ENCODE results near the gene ADIPOR1. TPM values are rescaled to one million over a fixed set of nuclear protein-coding genes. Genes with fewer than 3 reads are reported as not detected.
A peak's percentile ranks its signal among the peaks of the same experiment; 100 is the strongest.

The ADIPOR1 gene
- total and polyA plus RNA-seq, 2 of the 4 experiments (the other 2 are of a cell fraction), result 82.7 to 92.5 TPM

DNA sequence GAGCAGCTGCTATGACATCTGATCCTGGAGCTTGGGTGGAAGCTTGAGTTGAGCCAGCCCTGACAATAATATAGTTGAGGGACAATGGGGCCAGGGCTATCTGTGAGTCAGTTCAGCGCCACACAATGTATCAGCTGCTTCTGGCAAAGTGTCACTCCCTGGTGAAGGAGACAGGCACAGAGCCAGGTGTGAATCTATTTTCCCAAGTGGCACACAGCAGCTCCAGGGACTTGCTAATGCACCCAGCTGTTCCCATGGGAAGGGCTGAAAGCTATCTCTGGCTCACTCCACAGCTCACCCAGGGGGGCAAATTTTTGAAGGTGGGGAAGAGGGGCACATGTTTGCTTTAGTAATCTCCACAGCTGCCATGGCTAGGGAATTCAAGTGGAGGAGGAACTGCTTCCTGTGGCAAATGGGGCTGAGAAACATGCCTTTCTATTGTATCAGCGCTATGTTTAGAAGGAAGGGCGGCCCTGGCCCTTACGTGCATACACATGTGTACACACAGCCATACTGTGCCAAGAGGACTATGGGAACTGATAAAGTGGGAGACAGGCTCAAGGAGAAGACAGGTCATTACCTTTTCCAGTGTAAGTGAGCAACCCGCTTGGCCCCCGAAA, 6.8 kb upstream of the ADIPOR1 start:
- Histone ChIP-seq H3K56ac (ENCODE audit: extremely low read depth, insufficient read depth, low read length) (no peak overlapping the region), H3K36me3 (ENCODE audit: control insufficient read depth, insufficient read depth, low read length) (peaks cover 8% of the 10 kb centered on the region), H3K4me2 (ENCODE audit: low read depth, low read length) (no peak overlapping the region), H3K14ac (replicated peaks; ENCODE audit: low read depth, low read length) (no peak overlapping the region), H4K8ac (ENCODE audit: low read depth in 2 of 2, low read length in 2 of 2) (no peak overlapping the region), H3K9me1 (ENCODE audit: insufficient read depth, low read length) (peaks cover 17% of the 10 kb centered on the region), H2AK5ac (ENCODE audit: low read depth, low read length) (no peak overlapping the region), H4K5ac (ENCODE audit: low read depth, low read length) (no peak overlapping the region), H4K91ac (ENCODE audit: insufficient read depth, low read depth, low read length) (no peak overlapping the region), H2BK15ac (ENCODE audit: low read depth, low read length) (no peak overlapping the region), H3K9ac (ENCODE audit: low read depth, low read length) (no peak overlapping the region), H4K20me1 (ENCODE audit: insufficient read depth, low read length) (no peaks in the 10 kb centered on the region), H3K23ac (ENCODE audit: low read depth, low read length) (no peak overlapping the region), H2AK9ac (replicated peaks; ENCODE audit: low read depth, low read length, poor library complexity) (peak overlapping the region; percentile 5), H3K18ac (ENCODE audit: low read depth, low read length) (no peak overlapping the region), H2BK5ac (ENCODE audit: low read depth, low read length, poor library complexity, severe bottlenecking) (peak overlapping the region; percentile 61), H3K27me3 (ENCODE audit: control insufficient read depth, insufficient read depth, low read length) (no peaks in the 10 kb centered on the region), H3K4me3 (ENCODE audit: insufficient read depth, low read depth, low read length) (no peak overlapping the region), H3K4ac (ENCODE audit: low read depth, low read length) (no peak overlapping the region), H2BK20ac (ENCODE audit: low read depth, low read length) (no peak overlapping the region), H3K4me1 (ENCODE audit: control insufficient read depth, insufficient read depth, low read length) (peaks cover 9% of the 10 kb centered on the region), H2AFZ (replicated peaks; ENCODE audit: low read length, poor library complexity) (no peak overlapping the region), H3K27ac (ENCODE audit: insufficient read depth, low read length) (no peak overlapping the region), H2BK120ac (ENCODE audit: low read depth, low read length) (no peak overlapping the region), H3K9me3 (ENCODE audit: control insufficient read depth, insufficient read depth, low read length) (no peaks in the 10 kb centered on the region), H3K79me1 (ENCODE audit: low read depth in 1 of 2, low read length in 2 of 2) (peaks cover 12 to 21% of the 10 kb centered on the region in 2 experiments)
- WGBS, 2 experiments (ENCODE audit: extremely low coverage in 2 of 2, insufficient read length in 1 of 2), result 50% methylated on average over 1 of the region's 6 CpGs; no CpG with 5 or more reads in 1 of the 2 experiments
- no peak for ATAC-seq (ENCODE audit: low read depth)
- peak; percentile 79 for DNase-seq
- TF ChIP-seq MAFK (IDR thresholded peaks at IDR 0.05; ENCODE audit: low read depth, low read length) (no peak), CEBPB (IDR thresholded peaks at IDR 0.05; ENCODE audit: low read depth, low read length) (no peak), ELK1 (IDR thresholded peaks at IDR 0.05; ENCODE audit: borderline replicate concordance, low read depth, low read length) (no peak), RCOR1 (IDR thresholded peaks at IDR 0.05; ENCODE audit: insufficient replicate concordance, low read length) (no peak), RAD21 (IDR thresholded peaks at IDR 0.05; ENCODE audit: low read length) (no peak), POLR2A (IDR thresholded peaks at IDR 0.05; ENCODE audit: low read depth, low read length) (no peak), MXI1 (IDR thresholded peaks at IDR 0.05; ENCODE audit: borderline replicate concordance, low read depth, low read length) (no peak), NFE2L2 (IDR thresholded peaks at IDR 0.05; ENCODE audit: low read depth, low read length) (no peak), BHLHE40 (IDR thresholded peaks at IDR 0.05; ENCODE audit: low read depth, low read length) (no peak), CHD1 (IDR thresholded peaks at IDR 0.05; ENCODE audit: low read depth, low read length) (no peak), MAZ (IDR thresholded peaks at IDR 0.05; ENCODE audit: borderline replicate concordance, low read depth, low read length) (no peak), RFX5 (IDR thresholded peaks at IDR 0.05; ENCODE audit: low read depth, low read length) (no peak), SMC3 (IDR thresholded peaks at IDR 0.05; ENCODE audit: low read depth, low read length) (no peak), CTCF (conservative IDR thresholded peaks at IDR 0.05; ENCODE audit: low read depth, low read length) (no peak), FOS (IDR thresholded peaks at IDR 0.05; ENCODE audit: low read depth, low read length) (no peak)
- TF ChIP-seq, protein P1, sequence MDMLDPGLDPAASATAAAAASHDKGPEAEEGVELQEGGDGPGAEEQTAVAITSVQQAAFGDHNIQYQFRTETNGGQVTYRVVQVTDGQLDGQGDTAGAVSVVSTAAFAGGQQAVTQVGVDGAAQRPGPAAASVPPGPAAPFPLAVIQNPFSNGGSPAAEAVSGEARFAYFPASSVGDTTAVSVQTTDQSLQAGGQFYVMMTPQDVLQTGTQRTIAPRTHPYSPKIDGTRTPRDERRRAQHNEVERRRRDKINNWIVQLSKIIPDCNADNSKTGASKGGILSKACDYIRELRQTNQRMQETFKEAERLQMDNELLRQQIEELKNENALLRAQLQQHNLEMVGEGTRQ (IDR thresholded peaks at IDR 0.05; ENCODE audit: low read depth, low read length), result no peak
- dilution Hi-C loops (cut with HindIII; ENCODE audit: low sequenced_read_pairs, unreplicated experiment), result no loop called here
- ChIA-PET POLR2A (ENCODE audit: unreplicated experiment) (no interaction called here), CTCF (no interaction called here)
- no TSS peak for BruUV-seq (replicated peaks)
- in situ Hi-C loops (cut with MboI; ENCODE audit: low sequenced_read_pairs), result no loop called here
- intact Hi-C loops (cut with micrococcal nuclease), result no loop called here

Measured in IMR-90 (cell line).